Measurements from ENCODE around the gene ANXA6. TPM values are rescaled to one million over a fixed set of nuclear protein-coding genes. Genes with fewer than 3 reads are reported as not detected.

Gene ANXA6
- total and polyA plus RNA-seq, 9 of the 15 experiments (the other 6 are each of a cell fraction or from before 2014, with no cell fraction given): 0.70 to 13.2 (median 8.3) TPM

GRCh38 chr5:151183456-151184245, 26.1 kb upstream of the ANXA6 start:
- Histone ChIP-seq H3K27me3 (ENCODE audit: control insufficient read depth in 2 of 2, insufficient read depth in 2 of 2, low read length in 2 of 2) (no peaks in the 10 kb centered on the region; a peak in 1 of 5 replicates), H3K79me2 (ENCODE audit: control insufficient read depth, insufficient read depth, low read length) (no peaks in the 10 kb centered on the region), H3K4me2 (ENCODE audit: insufficient read depth, low read length) (no peak overlapping the region), H3K9me1 (ENCODE audit: control insufficient read depth, insufficient read depth, low read length) (peaks cover 2% of the 10 kb centered on the region), H3K9me3 (replicated peaks; ENCODE audit: control insufficient read depth, insufficient read depth, low read depth, low read length) (no peaks in the 10 kb centered on the region; the same call in 1 of the 2 replicates), H2AFZ (ENCODE audit: low read depth, low read length) (no peak overlapping the region), H3K9ac (ENCODE audit: insufficient read depth in 1 of 2, low read depth in 2 of 2, low read length in 2 of 2) (no peak overlapping the region), H4K20me1 (replicated peaks; ENCODE audit: control insufficient read depth, insufficient read depth, low read length) (0 out of 2 replicates have a peak, but pooled peaks cover 4% of the 10 kb centered on the region), H3K36me3 (ENCODE audit: control insufficient read depth, insufficient read depth, low read length) (no peaks in the 10 kb centered on the region), H3K4me3 (no peak overlapping the region), H3K27ac (ENCODE audit: extremely low read depth, low read depth, low read length) (no peak overlapping the region), H3K4me1 (replicated peaks in 1 of 2; ENCODE audit: control insufficient read depth in 2 of 2, insufficient read depth in 2 of 2, low read length in 2 of 2) (no peaks in the 10 kb centered on the region)
- intact Hi-C loops (cut with micrococcal nuclease) (no loop called here), in situ Hi-C loops (cut with MboI) (no loop called here)
- DNase-seq (ENCODE audit: extremely low read depth in 1 of 4, low spot score in 3 of 4) (no peak), ATAC-seq (no peak), FAIRE-seq (no peak)
- TF ChIP-seq ELF1 (tag; IDR thresholded peaks at IDR 0.05): no peak
- no peak for TF ChIP-seq FOSL1 (tag; conservative IDR thresholded peaks at IDR 0.05)
- no peak for TF ChIP-seq ZNF778 (CRISPR knock-in tag; IDR thresholded peaks at IDR 0.05)
- TF ChIP-seq MYNN (IDR thresholded peaks at IDR 0.05): no peak
- TF ChIP-seq MYNN (CRISPR knock-in tag; IDR thresholded peaks at IDR 0.05): no peak
- no peak for TF ChIP-seq KDM4B (IDR thresholded peaks at IDR 0.05; ENCODE audit: borderline replicate concordance in 2 of 2, low read depth in 1 of 2)
- TF ChIP-seq ARID3B (CRISPR knock-in tag; IDR thresholded peaks at IDR 0.05; ENCODE audit: borderline replicate concordance): no peak
- TF ChIP-seq MCM3 (IDR thresholded peaks at IDR 0.05): no peak
- TF ChIP-seq ZNF41 (CRISPR knock-in tag; conservative IDR thresholded peaks at IDR 0.05): no peak
- ChIA-PET POLR2A (interaction anchor here (0.6 to 1.1 kb wide), 4 partner anchors 11 to 126 kb away, joined by 3 read pairs; no protein-coding TSS in a partner anchor), CTCF (ENCODE audit: low intra/inter-chr PET ratio) (no interaction called here)
- no TSS peak for BruUV-seq (replicated peaks)
- 58% methylated on average over 7 of the region's 7 CpGs for WGBS (ENCODE audit: insufficient coverage, low coverage, missing lambda C conversion rate)
